CD14-positive monocyte (primary cell): ENCODE measurements around the gene GPR156. TPM values are rescaled to one million over a fixed set of nuclear protein-coding genes. Genes with fewer than 3 reads are reported as not detected.

Source experiments
- DNase-seq, 3 donors: peaks; one replicate each; pipeline ENCODE4 v3.0.0-alpha.2; 2011 to 2022
- H2AFZ ChIP-seq: 2 replicates; pipeline ENCODE4 v1.6.0; 2012; ENCODE audit warnings: mild to moderate bottlenecking, low read depth, low read length, inconsistent platforms; ENCODE audit not compliant: insufficient read depth, poor library complexity, severe bottlenecking
- H3K27ac ChIP-seq, 2 donors: 1 replicate in 1 of 2; 2 replicates in 1 of 2; pipeline ENCODE4 v1.5.1; 2012 to 2013; ENCODE audit warnings: low read length in 2 of 2, control low read depth in 1 of 2, inconsistent platforms in 1 of 2, low read depth in 1 of 2, mild to moderate bottlenecking in 1 of 2
- H3K27me3 ChIP-seq, 2 donors: one replicate each; pipeline versions ENCODE4 v1.6.0 to v1.6.1; 2011 to 2013; ENCODE audit warnings: low read length in 2 of 2; ENCODE audit not compliant: control insufficient read depth in 2 of 2, insufficient read depth in 2 of 2
- H3K36me3 ChIP-seq, 2 donors: replicated peaks in 1 of 2; 1 replicate in 1 of 2; 2 replicates in 1 of 2; pipeline versions ENCODE4 v1.5.1 to v1.6.1; 2012 to 2013; ENCODE audit warnings: low read length in 2 of 2, control low read depth in 1 of 2, inconsistent platforms in 1 of 2, mild to moderate bottlenecking in 1 of 2; ENCODE audit not compliant: insufficient read depth in 2 of 2, control insufficient read depth in 1 of 2
- H3K4me1 ChIP-seq, 2 donors: 1 replicate in 1 of 2; 2 replicates in 1 of 2; pipeline versions ENCODE4 v1.5.1 to v1.6.1; 2012 to 2013; ENCODE audit warnings: low read length in 2 of 2, control low read depth in 1 of 2, inconsistent platforms in 1 of 2, mild to moderate bottlenecking in 1 of 2, moderate library complexity in 1 of 2; ENCODE audit not compliant: insufficient read depth in 2 of 2, control insufficient read depth in 1 of 2
- H3K4me2 ChIP-seq: replicated peaks from 2 replicates; pipeline ENCODE3; 2012; ENCODE audit warnings: low read length, moderate library complexity, mild to moderate bottlenecking; ENCODE audit not compliant: poor library complexity, severe bottlenecking; ENCODE audit errors: extremely low read depth
- H3K4me3 ChIP-seq, 3 experiments: fragments of 200-600 bp in 1 of 3; sonication (generic) in 1 of 3; replicated peaks in 1 of 3; 1 replicate in 2 of 3; 2 replicates in 1 of 3; pipeline ENCODE4 v1.5.1; 2011 to 2013; ENCODE audit warnings: low read length in 3 of 3, mild to moderate bottlenecking in 3 of 3, control low read depth in 2 of 3, low read depth in 2 of 3, inconsistent platforms in 1 of 3, moderate library complexity in 1 of 3
- H3K79me2 ChIP-seq: 2 replicates; pipeline ENCODE4 v1.6.0; 2012; ENCODE audit warnings: mild to moderate bottlenecking, control low read depth, inconsistent platforms, low read length, moderate library complexity; ENCODE audit not compliant: insufficient read depth
- H3K9ac ChIP-seq: 2 replicates; pipeline ENCODE4 v1.6.0; 2017; ENCODE audit warnings: low read length, mild to moderate bottlenecking; ENCODE audit not compliant: insufficient read depth, poor library complexity, severe bottlenecking
- H3K9me3 ChIP-seq, 2 donors: replicated peaks in 1 of 2; 1 replicate in 1 of 2; 2 replicates in 1 of 2; pipeline versions ENCODE4 v1.5.1 to v1.6.1; 2012 to 2013; ENCODE audit warnings: low read length in 2 of 2, control low read depth in 1 of 2; ENCODE audit not compliant: control insufficient read depth in 1 of 2, insufficient read depth in 1 of 2
- H4K20me1 ChIP-seq: 2 replicates; pipeline ENCODE4 v1.6.0; 2012; ENCODE audit warnings: mild to moderate bottlenecking, low read length, control low read depth, moderate library complexity; ENCODE audit not compliant: insufficient read depth
- H3K27ac Mint-ChIP-seq, 7 donors: one replicate each; pipeline ENCODE4 v1.8.0; 2020; ENCODE audit warnings: mild to moderate bottlenecking in 7 of 7, mixed read lengths in 7 of 7, moderate library complexity in 6 of 7, inconsistent platforms in 2 of 7
- H3K27me3 Mint-ChIP-seq, 3 donors: one replicate each; pipeline ENCODE4 v1.8.0; 2021 to 2022; ENCODE audit warnings: low read depth in 3 of 3, mild to moderate bottlenecking in 3 of 3, mixed read lengths in 3 of 3, moderate library complexity in 3 of 3, inconsistent platforms in 1 of 3
- H3K36me3 Mint-ChIP-seq, 2 donors: one replicate each; pipeline ENCODE4 v1.8.0; 2020; ENCODE audit warnings: mixed read lengths in 2 of 2, inconsistent platforms in 1 of 2, mild to moderate bottlenecking in 1 of 2
- H3K4me1 Mint-ChIP-seq: one replicate; pipeline ENCODE4 v1.8.0; 2020; ENCODE audit warnings: mild to moderate bottlenecking, mixed read lengths
- H3K4me3 Mint-ChIP-seq, 2 donors: one replicate each; pipeline ENCODE4 v1.8.0; 2020; ENCODE audit warnings: mild to moderate bottlenecking in 2 of 2, mixed read lengths in 2 of 2, moderate library complexity in 1 of 2
- H3K9me3 Mint-ChIP-seq, 7 donors: one replicate each; pipeline ENCODE4 v1.8.0; 2020 to 2022; ENCODE audit warnings: mixed read lengths in 7 of 7, mild to moderate bottlenecking in 6 of 7, moderate library complexity in 6 of 7, inconsistent platforms in 2 of 7
- WGBS: methylation state at CpG from one replicate; pipeline ENCODE4 v1.1.5; 2013; ENCODE audit warnings: missing lambda C conversion rate; ENCODE audit not compliant: insufficient coverage; 5-methylcytosine and 5-hydroxymethylcytosine counted together
- intact Hi-C, 2 donors: fragments of 100-400 bp; cut with micrococcal nuclease; formaldehyde crosslinking; loops; one replicate each; pipeline versions ENCODE4 v1.15.0 to v1.15.1; 2023
- polyA plus RNA-seq, 3 donors: library from polyadenylated mRNA; depleted of rRNA in 1 of 3; unstranded in 2 of 3; stranded (reverse) in 1 of 3; fragments of 300-500 nt in 2 of 3; fragments of >200 nt in 1 of 3; fragmentation: Illumina TruSeq in 2 of 3; gene quantifications; 1 replicate in 2 of 3; 2 replicates in 1 of 3; pipeline ENCODE4 v1.2.3, GENCODE V29; 2012 to 2021
- TF ChIP-seq, protein P1 (sequence below): fragments of 200-600 bp; IDR thresholded peaks from one replicate; pipeline ENCODE4 v1.8.0; 2022; ENCODE audit warnings: antibody characterized with exemption, mild to moderate bottlenecking

Gene GPR156
- polyA plus RNA-seq, 3 donors, result not detected

DNA sequence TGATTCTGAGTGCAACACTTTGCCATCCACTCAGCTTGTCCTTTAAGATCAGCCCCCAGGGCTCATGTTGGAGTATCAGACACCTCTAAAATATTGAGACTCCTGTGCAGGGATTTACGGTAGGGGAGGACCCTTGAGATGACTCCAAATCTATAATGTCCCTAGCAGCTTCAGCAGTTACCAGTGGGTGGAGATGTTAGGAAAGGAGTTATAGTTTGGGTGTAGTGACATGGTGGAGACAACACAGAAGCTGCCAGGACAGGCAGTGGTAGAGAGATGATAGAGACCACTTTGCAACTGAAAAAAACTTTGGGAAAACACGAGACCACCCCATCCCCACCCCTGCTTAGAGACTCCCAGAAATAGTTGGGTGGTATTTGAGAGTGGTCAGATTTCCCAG, 147.5 kb downstream of the GPR156 start:
- no peak overlapping the region for H3K27ac ChIP-seq
- no peak overlapping the region for H2AFZ ChIP-seq
- Mint-ChIP-seq H3K27me3 (peaks cover 0 to 3% (median 1%) of the 10 kb centered on the region in 3 donors), H3K9me3 (peaks cover 0 to 4% (median 2%) of the 10 kb centered on the region in 7 donors), H3K4me3 (no peak overlapping the region), H3K36me3 (no peaks in the 10 kb centered on the region), H3K27ac (no peak overlapping the region), H3K4me1 (peaks cover 11% of the 10 kb centered on the region)
- intact Hi-C loops, result no loop called here
- no peaks in the 10 kb centered on the region for H3K9me3 ChIP-seq
- H3K27me3 ChIP-seq, result no peaks in the 10 kb centered on the region
- TF ChIP-seq, protein P1, sequence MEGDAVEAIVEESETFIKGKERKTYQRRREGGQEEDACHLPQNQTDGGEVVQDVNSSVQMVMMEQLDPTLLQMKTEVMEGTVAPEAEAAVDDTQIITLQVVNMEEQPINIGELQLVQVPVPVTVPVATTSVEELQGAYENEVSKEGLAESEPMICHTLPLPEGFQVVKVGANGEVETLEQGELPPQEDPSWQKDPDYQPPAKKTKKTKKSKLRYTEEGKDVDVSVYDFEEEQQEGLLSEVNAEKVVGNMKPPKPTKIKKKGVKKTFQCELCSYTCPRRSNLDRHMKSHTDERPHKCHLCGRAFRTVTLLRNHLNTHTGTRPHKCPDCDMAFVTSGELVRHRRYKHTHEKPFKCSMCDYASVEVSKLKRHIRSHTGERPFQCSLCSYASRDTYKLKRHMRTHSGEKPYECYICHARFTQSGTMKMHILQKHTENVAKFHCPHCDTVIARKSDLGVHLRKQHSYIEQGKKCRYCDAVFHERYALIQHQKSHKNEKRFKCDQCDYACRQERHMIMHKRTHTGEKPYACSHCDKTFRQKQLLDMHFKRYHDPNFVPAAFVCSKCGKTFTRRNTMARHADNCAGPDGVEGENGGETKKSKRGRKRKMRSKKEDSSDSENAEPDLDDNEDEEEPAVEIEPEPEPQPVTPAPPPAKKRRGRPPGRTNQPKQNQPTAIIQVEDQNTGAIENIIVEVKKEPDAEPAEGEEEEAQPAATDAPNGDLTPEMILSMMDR, result no peak
- H4K20me1 ChIP-seq, result no peaks in the 10 kb centered on the region
- no CpG with 5 or more reads among the region's 2 CpGs for WGBS
- H3K4me2 ChIP-seq, result no peak overlapping the region
- H3K9ac ChIP-seq, result no peak overlapping the region
- H3K4me3 ChIP-seq, result no peak overlapping the region
- peaks cover 0 to 8% of the 10 kb centered on the region in 2 donors for H3K4me1 ChIP-seq
- H3K79me2 ChIP-seq, result no peaks in the 10 kb centered on the region
- H3K36me3 ChIP-seq, result no peaks in the 10 kb centered on the region
- DNase-seq, result no peak

DNA sequence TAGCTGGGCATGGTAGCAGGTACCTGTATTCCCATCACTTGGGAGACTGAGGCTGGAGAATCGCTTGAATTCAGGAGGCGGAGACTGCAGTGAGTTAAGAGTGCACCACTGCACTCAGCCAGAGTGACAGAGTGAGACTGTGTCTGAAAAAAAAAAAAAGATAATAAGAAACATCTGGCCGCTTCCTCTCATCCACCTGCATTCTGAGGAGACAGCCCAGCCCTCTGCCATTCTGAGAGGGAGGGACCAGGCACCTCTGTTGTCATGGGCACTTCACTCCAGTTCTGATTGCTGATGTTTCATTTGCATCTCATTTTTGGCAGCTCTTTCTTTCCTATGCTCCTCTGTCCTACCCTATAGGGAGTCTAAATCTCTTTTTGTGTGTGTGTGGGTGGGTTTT, 154.4 kb downstream of the GPR156 start:
- Histone ChIP-seq H3K27ac (no peak overlapping the region), H3K79me2 (no peaks in the 10 kb centered on the region), H3K4me3 (no peak overlapping the region), H2AFZ (no peak overlapping the region), H3K9ac (no peak overlapping the region), H3K27me3 (no peaks in the 10 kb centered on the region), H4K20me1 (no peaks in the 10 kb centered on the region), H3K36me3 (no peaks in the 10 kb centered on the region), H3K4me2 (no peak overlapping the region), H3K9me3 (no peaks in the 10 kb centered on the region), H3K4me1 (peaks cover 0 to 4% of the 10 kb centered on the region in 2 donors)
- Mint-ChIP-seq H3K4me1 (peaks cover 5% of the 10 kb centered on the region), H3K4me3 (no peak overlapping the region), H3K9me3 (peaks cover 0 to 5% (median 0%) of the 10 kb centered on the region in 7 donors), H3K36me3 (no peaks in the 10 kb centered on the region), H3K27ac (no peak overlapping the region), H3K27me3 (no peaks in the 10 kb centered on the region)
- intact Hi-C loops, result no loop called here
- WGBS, result no CpG with 5 or more reads among the region's 3 CpGs
- no peak for DNase-seq
- TF ChIP-seq, protein P1, result no peak
